Natural killer cell (primary cell): ENCODE measurements around the gene CACNB2. TPM values are rescaled to one million over a fixed set of nuclear protein-coding genes. Genes with fewer than 3 reads are reported as not detected.
"Not testable (repeated sequence)": the region's sequence is repeated elsewhere in the genome, so short reads cannot be mapped to it uniquely, and the experiment has no call there.

Experiments
- ATAC-seq, 3 donors: fragments of 150-1000 bp in 2 of 3; fragments of 200-7000 bp in 1 of 3; cut with Tn5 transposase; 1 replicate in 1 of 3; 2 replicates in 2 of 3; pipeline ENCODE4 v1.10.0; 2021; ENCODE audit warnings: mild to moderate bottlenecking in 2 of 3, moderate library complexity in 2 of 3
- DNase-seq, 2 donors: peaks; one replicate each; pipeline versions ENCODE4 v3.0.0 to v3.0.0-alpha.2; 2013 to 2021; ENCODE audit warnings: mixed read lengths in 1 of 2
- H3K27ac ChIP-seq: one replicate; pipeline ENCODE4 v1.5.1; 2013; ENCODE audit warnings: mild to moderate bottlenecking, low read length
- H3K27me3 ChIP-seq: one replicate; pipeline ENCODE4 v1.6.1; 2013; ENCODE audit warnings: low read length; ENCODE audit not compliant: control insufficient read depth, insufficient read depth
- H3K36me3 ChIP-seq: one replicate; pipeline ENCODE4 v1.6.1; 2013; ENCODE audit warnings: low read length; ENCODE audit not compliant: control insufficient read depth, insufficient read depth
- H3K4me1 ChIP-seq: one replicate; pipeline ENCODE4 v1.6.1; 2013; ENCODE audit warnings: low read length; ENCODE audit not compliant: control insufficient read depth, insufficient read depth
- H3K4me3 ChIP-seq: one replicate; pipeline ENCODE4 v1.5.1; 2013; ENCODE audit warnings: low read length
- H3K9me3 ChIP-seq: one replicate; pipeline ENCODE4 v1.6.1; 2013; ENCODE audit warnings: low read length; ENCODE audit not compliant: control insufficient read depth, insufficient read depth
- H3K27ac Mint-ChIP-seq, 2 donors: one replicate each; pipeline ENCODE4 v1.8.0; 2022; ENCODE audit warnings: mild to moderate bottlenecking in 2 of 2, mixed read lengths in 2 of 2, moderate library complexity in 1 of 2
- H3K27me3 Mint-ChIP-seq, 2 donors: one replicate each; pipeline ENCODE4 v1.8.0; 2022; ENCODE audit warnings: low read depth in 2 of 2, mixed read lengths in 2 of 2
- H3K36me3 Mint-ChIP-seq: one replicate; pipeline ENCODE4 v1.8.0; 2022; ENCODE audit warnings: mixed read lengths
- H3K4me1 Mint-ChIP-seq, 2 donors: one replicate each; pipeline ENCODE4 v1.8.0; 2022; ENCODE audit warnings: mixed read lengths in 2 of 2
- H3K4me3 Mint-ChIP-seq: one replicate; pipeline ENCODE4 v1.8.0; 2022; ENCODE audit warnings: mild to moderate bottlenecking, moderate library complexity, mixed read lengths
- H3K9me3 Mint-ChIP-seq, 2 donors: one replicate each; pipeline ENCODE4 v1.8.0; 2022; ENCODE audit warnings: mixed read lengths in 2 of 2
- CTCF ChIP-seq: fragments of 200-600 bp; IDR thresholded peaks from one replicate; pipeline ENCODE4 v1.8.0; 2022; ENCODE audit warnings: antibody characterized with exemption
- WGBS: methylation state at CpG from one replicate; pipeline ENCODE4 v1.1.7; 2013; ENCODE audit warnings: missing lambda C conversion rate; ENCODE audit not compliant: insufficient coverage; 5-methylcytosine and 5-hydroxymethylcytosine counted together
- intact Hi-C: fragments of 100-400 bp; cut with micrococcal nuclease; formaldehyde crosslinking; loops from one replicate; pipeline ENCODE4 v1.14.2; 2022
- total RNA-seq, 4 donors: library from RNA; stranded (reverse); fragments of 120-200 nt in 1 of 4; gene quantifications; one replicate each; pipeline versions ENCODE4 v1.2.3 to v1.2.4, GENCODE V29; 2013 to 2022

CACNB2 gene
- total RNA-seq, 3 donors from 2014 or later (not counting 1 experiment from before 2014, with no cell fraction given), result not detected

- no peak for TF ChIP-seq CTCF
- DNase-seq, result no peak
- Histone ChIP-seq H3K4me3 (no peak overlapping the region), H3K9me3 (no peaks in the 10 kb centered on the region), H3K36me3 (no peaks in the 10 kb centered on the region), H3K27ac (no peak overlapping the region), H3K4me1 (no peaks in the 10 kb centered on the region), H3K27me3 (no peaks in the 10 kb centered on the region)
- ATAC-seq, result no peak
- H3K4me3 Mint-ChIP-seq, result no peak overlapping the region
- no peak overlapping the region for H3K27ac Mint-ChIP-seq
- H3K36me3 Mint-ChIP-seq, result no peaks in the 10 kb centered on the region
- WGBS, result 100% methylated on average over 4 of the region's 5 CpGs
- intact Hi-C loops, result no loop called here
- no peaks in the 10 kb centered on the region for H3K4me1 Mint-ChIP-seq
- peaks cover 2 to 13% of the 10 kb centered on the region in 2 donors for H3K27me3 Mint-ChIP-seq
- no peaks in the 10 kb centered on the region for H3K9me3 Mint-ChIP-seq
Observed at GRCh38 chr10:18205098-18205834, 65.0 kb downstream of the CACNB2 start.

DNA sequence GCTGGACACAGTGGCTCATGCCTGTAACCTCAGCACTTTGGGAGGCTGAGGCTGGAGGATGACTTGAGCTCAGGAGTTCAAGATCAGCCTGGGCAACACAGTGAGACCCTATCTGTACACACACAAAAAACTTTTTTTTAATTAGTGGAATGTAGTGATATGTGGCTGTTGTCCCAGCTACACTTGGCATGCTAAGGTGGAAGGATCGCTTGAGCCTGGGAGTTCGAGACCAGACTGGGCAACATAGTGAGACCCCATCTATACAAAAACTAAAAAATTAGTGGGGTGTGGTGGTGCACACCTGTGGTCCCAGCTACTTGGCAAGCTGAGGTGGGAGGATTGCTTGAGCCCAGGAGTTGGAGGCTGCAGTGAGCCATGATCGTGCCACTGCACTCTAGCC is 68.0 kb downstream of the CACNB2 start:
- H3K36me3 Mint-ChIP-seq, ATAC-seq, H3K27me3 ChIP-seq, intact Hi-C loops, H3K36me3 ChIP-seq, H3K4me1 ChIP-seq, H3K9me3 ChIP-seq, H3K27me3 Mint-ChIP-seq, H3K4me3 Mint-ChIP-seq, DNase-seq, H3K27ac Mint-ChIP-seq, H3K27ac ChIP-seq, H3K4me3 ChIP-seq, H3K4me1 Mint-ChIP-seq, H3K9me3 Mint-ChIP-seq: not testable (repeated sequence)
- WGBS, result 100% methylated on average over 3 of the region's 3 CpGs

DNA sequence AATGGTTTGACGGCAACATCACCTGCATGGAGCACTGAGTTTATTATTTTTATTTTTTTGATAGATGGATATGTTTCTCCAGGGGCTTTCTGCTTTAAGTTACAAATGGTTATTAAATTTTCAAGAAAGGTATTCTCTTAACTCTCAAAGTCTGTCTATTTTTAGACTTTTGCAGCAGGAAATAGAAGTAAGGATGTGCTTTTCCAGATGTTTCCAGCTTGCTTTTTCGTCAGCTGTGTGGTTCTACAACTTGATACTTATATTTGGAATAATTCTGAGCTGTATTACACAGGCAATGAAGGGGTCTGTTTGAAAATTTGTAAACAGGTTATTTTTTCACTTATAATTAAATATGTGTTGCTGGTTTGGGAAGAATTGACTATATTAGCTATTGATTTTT is 69.0 kb downstream of the CACNB2 start:
- 61% methylated on average over 2 of the region's 2 CpGs for WGBS
- Histone ChIP-seq H3K4me3 (no peak overlapping the region), H3K9me3 (no peaks in the 10 kb centered on the region), H3K27me3 (no peaks in the 10 kb centered on the region), H3K4me1 (no peaks in the 10 kb centered on the region), H3K27ac (no peak overlapping the region), H3K36me3 (no peaks in the 10 kb centered on the region)
- no peak overlapping the region for H3K4me3 Mint-ChIP-seq
- H3K27me3 Mint-ChIP-seq, result peaks cover 2 to 7% of the 10 kb centered on the region in 2 donors
- ATAC-seq (no peak), DNase-seq (no peak)
- intact Hi-C loops, result no loop called here
- H3K36me3 Mint-ChIP-seq, result no peaks in the 10 kb centered on the region
- H3K4me1 Mint-ChIP-seq, result no peaks in the 10 kb centered on the region
- no peak for TF ChIP-seq CTCF
- H3K9me3 Mint-ChIP-seq, result no peaks in the 10 kb centered on the region
- H3K27ac Mint-ChIP-seq, result no peak overlapping the region

DNA sequence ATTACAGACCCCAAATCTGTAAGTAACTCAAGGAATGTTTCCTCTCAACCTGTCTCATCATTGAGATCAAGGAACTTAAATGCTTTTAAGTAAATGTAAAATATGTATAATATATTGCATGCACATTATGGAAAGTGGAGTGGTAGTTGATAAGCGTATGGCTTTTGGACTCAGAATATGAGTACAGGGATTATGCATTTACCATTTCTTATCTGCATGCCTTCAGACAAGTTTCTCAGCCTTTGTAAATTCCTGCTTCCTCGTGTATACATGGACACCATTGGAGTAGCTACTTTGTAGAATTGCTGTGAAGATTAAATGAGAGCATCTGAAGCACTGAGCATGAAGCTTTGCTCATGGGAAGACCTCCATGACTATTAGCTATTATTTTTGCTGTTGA is 70.5 kb downstream of the CACNB2 start:
- Mint-ChIP-seq H3K4me1 (no peaks in the 10 kb centered on the region), H3K27me3 (peaks cover 2 to 7% of the 10 kb centered on the region in 2 donors), H3K9me3 (no peaks in the 10 kb centered on the region), H3K36me3 (no peaks in the 10 kb centered on the region), H3K4me3 (no peak overlapping the region), H3K27ac (no peak overlapping the region)
- no peak for DNase-seq
- no peaks in the 10 kb centered on the region for H3K4me1 ChIP-seq
- H3K27ac ChIP-seq, result no peak overlapping the region
- TF ChIP-seq CTCF, result no peak
- no peaks in the 10 kb centered on the region for H3K9me3 ChIP-seq
- H3K36me3 ChIP-seq, result no peaks in the 10 kb centered on the region
- no peaks in the 10 kb centered on the region for H3K27me3 ChIP-seq
- intact Hi-C loops, result no loop called here
- WGBS, result 60% methylated on average over 1 of the region's 2 CpGs
- ATAC-seq, result no peak
- H3K4me3 ChIP-seq, result no peak overlapping the region
